ENCODE results near the gene LSAMP.

The LSAMP gene

DNA sequence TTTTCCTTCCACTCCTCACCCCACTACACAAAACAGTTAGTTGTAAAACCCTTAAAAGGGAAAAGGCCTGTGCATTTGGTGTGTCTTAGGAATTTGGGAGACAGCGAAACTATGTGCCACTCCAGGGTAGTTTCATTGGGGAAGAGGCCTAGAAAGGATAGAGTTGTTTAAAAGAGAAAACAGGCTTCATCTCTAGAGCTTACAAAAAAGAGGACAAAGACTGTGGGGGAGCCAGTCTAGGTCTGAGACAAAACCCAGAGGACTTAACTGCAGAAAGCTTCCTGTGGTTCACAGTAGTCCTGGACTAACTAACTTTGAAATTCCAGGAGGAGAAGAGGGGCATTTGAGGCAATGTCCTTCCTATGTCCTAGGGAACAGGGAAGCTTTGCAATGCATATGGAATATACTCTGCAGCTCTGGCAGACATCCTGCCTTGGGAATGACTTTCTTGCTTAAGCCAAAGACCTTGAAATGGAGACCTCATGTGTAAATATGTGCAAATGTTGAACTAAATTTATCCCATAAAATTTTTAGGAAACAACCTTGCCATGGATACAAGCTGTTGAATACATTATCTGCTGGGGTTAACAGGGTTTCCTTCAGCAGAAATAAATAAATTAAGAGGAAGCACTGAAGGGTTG lies 159.4 kb downstream of the LSAMP start:
- no peak for DNase-seq

DNA sequence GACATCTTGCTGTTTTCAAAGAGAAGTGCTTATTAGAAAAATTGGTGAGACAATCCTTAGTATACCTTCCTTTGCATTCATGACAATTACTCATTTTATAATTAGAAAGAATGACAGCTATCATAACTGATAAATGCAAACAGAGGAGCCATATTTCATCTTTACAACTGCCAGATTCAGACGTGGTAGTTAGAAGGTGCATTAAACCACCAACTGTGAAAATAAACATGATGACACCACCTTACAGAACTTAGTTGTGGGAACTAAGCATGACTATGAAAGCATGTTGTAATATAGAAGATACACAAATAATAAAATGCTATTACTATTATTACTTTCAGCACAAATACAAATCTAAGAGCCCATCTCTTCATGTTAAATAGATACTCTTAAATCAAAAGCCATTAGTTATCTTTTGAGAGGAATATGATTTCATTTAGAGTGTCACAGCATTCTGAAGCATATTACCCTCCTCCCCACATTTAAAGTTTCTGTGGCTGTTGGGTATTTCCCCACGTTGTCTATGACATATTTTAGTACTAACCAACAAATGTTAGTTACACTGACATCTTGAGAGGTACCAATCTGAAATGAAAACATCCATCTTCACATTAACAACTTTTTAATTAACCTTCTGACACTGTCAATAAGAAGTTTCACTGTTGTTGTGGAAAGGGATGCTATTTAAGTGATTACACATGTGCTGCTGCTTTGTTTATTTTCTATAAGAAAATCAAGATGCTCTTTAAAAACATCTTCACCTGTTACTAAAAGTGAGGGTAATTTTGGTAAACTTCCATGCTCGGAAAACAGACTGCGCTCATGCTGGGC lies 163.8 kb downstream of the LSAMP start:
- DNase-seq = no peak

DNA sequence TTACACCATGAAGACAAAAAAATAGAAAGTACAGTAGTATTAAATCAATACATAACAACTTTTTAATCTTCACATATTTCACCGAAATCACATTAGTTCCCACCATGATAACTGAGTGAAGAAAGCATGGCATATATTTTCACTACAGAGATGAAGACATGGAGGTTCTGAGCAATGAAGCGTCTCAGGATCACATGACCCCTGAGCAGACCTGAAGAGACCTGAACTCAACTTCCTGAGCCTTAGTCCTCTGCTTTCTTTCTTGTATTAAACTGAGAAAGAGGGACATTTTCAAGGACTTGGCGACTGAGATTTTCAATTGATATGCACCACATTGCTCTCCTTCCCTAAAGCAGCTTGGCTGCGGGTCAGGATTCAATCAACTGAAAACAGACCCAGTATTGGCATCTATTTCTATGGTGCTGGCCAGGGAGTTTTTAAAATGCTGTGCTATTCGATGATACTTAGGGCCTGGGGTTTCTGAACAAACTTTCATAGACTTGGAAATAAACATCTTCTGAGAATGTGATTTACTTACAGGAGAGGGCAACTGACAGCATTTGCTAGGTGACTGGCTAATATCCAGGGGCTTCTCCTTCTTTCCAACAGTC lies 165.1 kb downstream of the LSAMP start:
- DNase-seq = no peak

DNA sequence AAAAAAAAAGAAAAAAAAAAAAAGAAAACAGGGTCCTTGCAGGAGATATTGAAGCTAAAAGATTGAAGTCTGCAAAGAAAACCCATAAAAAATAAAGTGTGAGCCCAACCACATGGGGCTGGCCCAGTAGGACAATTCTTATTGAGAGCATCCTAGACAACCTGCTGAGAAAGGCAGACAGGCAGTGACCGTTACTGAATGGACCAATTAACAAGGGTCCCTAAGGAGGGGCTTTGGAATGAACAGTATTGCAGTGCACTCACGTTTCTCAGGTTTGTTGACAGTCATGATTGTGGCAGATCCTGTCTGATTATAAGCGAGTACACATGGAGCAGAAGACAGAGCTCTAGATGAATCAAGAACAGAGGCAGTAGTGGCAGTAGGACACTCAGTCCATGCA lies 168.6 kb downstream of the LSAMP start:
- DNase-seq = no peak

DNA sequence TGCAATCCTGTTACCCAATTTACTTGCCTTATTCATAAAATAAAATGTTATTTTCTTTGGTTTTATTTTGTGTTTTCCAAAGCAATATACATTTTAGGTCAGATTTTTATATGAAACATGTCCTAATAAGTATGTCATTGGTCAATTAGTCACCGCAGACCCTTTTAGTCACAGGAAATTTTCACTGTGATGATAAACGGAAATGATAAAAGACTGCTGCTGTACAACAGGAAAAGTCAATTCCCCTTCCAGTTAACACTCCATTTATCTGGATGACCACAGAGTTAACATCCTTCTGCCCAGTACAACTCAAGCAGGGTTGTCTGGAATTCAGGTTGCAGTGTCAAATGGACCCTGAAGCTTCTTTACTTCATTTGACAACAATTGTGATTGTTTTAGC lies 175.2 kb downstream of the LSAMP start:
- no peak for DNase-seq

DNA sequence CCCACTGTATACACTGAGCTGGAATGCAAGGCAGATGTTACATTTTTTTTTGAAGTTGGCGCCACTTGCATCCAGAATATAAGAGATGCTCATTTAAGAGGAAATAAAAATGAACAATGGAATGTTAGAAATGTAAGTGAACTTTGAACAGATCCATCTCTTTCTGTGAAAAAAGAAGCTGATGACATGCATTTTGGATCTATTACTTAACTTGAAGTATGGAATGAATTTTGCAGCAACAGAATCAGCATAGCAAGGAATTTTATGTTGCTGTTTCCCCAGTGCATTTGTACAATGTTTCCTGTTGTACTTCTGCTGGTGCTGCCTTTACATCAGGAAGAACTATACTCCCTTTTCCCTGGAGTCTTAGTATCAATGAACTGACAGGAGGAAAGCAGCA lies 178.2 kb downstream of the LSAMP start:
- DNase-seq = no peak

DNA sequence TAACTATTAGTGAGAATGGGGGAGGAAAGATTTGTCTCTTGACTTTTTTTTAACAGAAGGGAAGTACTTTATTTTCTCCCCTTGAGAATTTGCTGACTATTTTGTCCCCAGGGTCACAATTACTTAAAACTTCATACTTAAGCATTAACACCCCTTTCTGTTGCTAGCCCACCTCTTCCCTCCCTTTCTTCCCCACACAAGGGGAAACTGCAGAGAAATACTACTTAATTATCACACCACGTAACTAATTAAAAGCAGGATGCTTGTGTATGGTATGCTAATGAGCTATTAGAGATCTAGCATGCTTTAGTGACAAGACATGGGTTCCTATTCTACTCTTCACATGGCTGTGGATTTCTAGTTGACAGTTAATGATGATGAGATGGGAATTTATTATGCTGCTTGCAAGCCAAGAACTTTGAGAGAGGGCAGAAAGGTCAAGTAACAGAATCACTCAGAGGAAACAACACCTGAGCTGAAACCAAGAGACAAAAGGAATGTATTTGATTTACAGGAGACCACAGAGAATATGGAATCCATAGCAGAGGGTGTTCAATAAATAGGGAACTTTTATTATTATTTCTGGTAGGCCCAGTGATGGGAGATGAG lies 179.2 kb downstream of the LSAMP start:
- DNase-seq = no peak

DNA sequence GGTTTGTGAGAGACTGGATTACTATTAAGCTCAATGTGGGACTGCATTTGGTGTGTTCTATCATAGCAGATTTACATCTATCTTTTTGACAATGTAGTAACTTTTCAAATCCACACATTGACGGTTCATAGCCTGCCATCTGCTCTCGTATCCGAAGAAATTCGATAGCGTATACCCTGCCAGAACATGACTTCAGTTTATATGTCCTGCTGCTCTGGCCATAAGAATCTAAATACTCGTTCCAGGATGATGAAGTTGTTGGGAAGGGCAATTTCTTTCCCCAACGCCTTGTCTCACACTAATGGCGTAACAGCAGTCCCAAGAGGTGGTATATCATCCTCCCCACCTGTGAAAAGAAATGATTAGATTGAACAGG lies 180.0 kb downstream of the LSAMP start:
- no peak for DNase-seq

DNA sequence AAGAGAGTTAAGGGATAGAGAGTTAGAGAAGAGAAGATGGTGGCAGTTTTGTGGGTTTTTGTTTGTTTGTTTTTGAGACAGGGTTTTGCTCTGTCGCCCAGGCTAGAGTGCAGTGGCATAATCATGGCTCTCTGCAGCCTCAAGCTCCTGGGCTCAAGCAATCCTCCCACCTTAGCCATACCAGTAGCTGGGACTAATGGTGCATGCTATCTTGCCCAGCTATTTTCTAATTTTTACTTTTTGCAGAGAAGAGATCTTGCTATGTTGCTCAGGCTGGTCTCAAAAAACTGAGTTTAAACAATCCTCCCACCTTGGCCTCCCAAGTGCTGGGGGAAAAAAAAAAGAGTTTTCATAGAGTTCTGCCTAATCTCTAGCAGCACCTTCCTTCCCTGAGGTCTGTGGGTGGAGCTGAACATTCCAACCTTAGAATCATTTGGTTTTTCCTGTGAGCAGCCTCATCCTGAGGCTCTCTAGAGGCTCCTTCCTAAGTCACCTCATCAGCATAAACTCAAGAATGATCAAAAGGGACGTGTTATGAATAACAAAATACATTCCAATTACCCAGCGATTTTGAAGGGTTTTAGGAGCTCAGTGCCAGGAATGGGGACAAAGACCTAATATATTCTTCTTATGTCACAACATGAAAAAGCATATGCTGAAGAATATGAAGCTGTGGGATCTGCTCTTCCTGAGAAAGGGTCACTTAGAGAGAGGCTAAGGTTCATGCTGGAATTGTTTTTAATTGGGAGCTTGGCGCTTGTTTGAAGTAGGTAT lies 180.6 kb downstream of the LSAMP start:
- no peak for DNase-seq

DNA sequence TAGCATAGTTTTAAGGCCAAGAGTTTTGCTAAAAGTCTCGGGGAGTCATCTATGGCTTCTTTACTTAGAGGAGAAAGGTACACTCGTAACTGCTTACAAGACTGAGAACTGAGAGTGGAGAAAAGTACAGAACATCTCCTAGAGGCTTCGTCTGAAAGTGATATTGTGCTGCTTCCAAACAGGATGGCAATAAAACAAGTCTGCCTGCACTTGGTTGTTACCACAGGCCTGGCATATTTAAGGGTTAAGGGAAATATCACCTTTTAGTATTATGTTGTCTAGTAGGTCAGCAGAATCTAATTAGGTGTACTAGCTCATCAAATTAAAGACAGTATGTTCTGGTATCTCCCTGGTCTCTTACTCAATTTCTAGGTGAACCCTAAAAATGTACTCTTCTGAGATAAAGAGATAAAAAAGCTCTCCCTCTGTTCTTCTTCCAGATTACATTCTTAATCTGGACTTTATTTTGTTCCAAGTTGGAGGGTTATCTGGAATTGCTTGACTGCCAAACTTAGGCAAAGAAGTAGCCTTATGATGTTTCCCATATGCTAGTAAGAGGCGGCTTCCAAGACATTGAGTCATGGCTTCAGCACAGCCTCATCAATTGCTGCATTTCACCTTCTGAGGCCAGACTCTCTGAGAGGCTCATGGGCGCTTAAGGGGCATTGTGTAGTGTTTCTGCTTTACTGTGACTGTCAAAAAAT lies 181.3 kb downstream of the LSAMP start:
- DNase-seq = no peak

DNA sequence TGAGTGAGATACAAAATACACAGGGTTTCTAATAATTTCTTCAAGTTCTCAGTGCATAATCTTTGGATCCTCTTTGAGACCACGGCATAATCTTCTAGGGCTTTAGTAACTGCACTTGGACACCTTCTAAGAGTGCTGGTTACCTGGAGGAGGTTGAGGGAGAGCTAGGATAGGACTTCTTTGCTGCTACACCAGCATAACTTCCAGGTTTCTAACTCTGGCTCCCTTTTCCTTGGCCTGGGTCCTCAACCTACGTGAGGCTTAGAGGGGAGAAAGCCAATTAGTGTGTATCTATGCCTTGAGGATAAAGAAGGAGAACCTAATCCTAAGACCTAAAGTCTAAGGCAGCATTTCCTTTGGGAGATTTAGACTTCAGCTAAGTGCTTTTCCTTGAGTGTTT lies 184.8 kb downstream of the LSAMP start:
- DNase-seq = no peak

DNA sequence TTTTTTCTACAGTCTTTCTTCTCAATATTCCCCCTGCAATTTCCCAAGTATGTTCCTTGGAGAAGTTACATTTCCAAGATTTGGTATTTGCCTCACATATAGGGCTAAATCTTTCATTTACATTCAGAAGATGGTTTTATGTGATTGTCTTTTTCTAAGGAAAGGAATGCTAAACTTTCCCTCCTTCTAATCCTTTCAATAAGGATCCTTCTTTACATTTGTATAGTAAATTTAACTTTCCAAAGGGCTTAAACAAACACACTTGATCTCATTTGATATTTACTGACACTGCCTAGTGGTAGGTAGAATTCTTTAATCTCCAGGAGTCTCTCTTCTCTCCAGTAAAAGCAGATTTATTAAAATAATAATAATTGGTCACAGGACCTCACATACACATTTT lies 185.3 kb downstream of the LSAMP start:
- no peak for DNase-seq

DNA sequence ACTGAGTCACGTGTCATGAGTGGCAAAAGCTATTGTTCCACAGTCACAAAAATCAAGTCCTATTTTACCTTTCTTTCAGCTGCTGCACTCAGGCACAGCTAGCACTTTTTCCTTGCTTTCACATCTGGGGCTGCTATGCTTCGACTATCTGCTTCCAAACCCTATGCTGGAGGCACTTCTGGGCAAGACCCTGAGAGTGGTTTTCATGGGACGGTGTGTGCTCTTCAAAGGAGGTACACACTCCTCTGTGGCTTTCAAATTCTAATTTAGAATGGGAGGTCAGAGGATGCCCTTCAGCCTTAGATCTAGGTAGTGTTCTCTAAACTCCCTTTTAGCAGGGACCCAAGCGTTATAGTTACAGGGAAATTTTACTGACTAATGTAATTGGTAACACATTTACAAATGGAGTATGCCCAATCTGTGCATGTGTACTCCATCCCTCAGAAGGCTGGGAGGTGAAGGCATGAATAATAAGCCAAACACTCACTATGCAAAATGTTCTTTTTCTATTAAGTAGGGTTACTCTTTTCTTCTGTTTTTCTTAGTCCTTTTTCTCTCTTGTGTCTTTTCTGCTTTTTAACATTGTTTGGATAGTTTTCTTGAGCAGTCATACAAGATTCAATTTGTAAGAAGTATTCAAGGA lies 188.3 kb downstream of the LSAMP start:
- no peak for DNase-seq

DNA sequence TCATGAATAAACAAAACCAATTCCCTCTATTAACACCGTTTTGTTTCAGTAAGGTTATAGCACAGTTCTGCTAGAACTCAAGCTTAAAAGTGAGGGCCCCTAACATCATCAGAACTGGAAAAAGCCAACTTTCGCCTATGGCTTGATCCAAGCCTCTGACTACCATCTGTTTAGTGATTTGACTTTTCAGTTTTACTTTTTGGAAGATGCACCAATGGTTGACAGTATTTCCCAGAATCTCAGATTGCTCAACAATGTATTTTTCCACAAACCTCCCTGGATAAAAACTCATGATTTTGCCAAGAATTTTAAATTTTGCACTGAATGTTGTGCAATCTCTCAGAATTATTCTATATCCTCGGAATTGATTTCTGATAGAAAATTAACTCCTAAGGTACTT lies 190.7 kb downstream of the LSAMP start:
- no peak for DNase-seq

DNA sequence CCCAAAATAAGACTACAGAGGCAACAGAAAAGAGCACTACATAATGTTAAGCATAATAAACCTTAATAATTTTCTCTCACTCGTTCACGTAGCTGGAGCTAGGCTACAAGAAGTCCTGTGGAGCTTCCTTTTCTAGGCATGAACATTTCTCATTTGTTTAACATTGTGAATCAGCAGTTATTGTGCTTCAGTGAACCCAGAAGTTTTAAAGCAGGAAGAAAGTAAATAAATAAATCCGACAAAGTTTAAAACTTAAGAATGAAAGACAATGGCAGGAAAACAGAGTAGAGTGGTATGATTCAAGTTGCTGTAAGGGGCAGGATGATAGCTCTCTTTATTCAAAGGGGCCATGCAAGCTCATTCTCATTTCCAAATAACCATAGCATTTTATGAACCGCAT lies 191.8 kb downstream of the LSAMP start:
- DNase-seq = no peak

DNA sequence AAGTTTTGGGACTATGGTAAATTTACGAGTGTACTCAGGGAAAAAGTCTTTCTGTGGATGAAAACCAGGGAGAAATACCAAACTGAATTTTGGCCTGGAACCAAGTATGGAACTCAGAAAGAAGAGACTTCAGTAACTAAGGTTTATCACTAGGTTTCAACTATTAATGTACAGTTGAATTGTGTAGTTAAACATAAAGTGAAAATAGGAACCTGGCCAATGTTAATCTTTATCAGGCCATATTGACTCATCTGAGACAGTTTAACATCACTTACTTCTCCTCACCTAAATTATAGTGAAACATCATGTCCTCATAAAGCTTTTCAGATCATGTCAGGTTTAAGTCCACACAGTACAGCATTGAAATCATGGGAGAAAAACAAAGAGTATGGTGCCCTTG lies 197.7 kb downstream of the LSAMP start:
- no peak for DNase-seq

DNA sequence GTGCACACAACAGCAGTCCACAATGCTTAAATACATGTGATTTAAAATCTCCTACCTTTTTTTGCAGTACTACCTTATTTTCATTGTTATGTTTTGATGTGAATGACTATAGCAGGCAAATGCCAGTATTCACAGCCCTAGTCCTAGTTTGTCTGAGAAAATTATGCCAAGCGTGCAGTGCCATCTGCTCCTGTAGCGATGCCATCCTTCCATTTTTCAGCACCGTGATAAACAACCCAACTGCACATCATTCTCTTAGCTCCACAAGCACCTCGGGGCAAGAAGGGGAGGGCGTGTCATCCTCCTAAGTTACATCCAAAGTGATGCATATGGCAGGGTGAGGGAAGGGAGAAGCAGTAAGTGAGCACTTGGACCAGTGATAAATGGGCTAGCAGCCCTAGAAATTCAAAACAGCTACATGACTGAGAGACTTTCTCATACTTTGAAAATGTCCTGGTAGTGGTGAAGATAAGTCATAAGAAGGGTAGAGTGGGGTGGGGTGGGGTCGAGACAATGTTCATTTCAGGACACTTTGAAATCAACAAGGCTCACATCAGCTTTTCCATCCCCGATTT lies 198.8 kb downstream of the LSAMP start:
- DNase-seq = no peak

DNA sequence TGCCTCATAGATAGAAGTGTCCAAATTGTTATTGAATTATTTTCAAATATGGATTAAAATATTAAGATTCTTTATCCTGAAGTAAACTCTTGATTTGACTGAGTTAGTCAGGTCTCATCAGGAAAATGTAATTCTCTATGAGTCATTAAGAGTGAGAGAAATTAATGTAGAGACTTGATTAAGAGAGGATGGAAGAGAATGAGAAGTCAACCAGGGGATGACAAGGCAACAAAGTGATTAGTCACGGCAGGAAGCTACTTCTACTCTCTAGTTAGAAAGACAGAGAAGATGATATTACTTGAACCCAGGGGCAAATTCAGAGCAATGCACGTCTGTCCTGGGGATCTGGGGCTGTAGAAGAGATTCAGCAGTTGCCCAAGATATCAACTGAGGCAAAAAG lies 202.5 kb downstream of the LSAMP start:
- no peak for DNase-seq

DNA sequence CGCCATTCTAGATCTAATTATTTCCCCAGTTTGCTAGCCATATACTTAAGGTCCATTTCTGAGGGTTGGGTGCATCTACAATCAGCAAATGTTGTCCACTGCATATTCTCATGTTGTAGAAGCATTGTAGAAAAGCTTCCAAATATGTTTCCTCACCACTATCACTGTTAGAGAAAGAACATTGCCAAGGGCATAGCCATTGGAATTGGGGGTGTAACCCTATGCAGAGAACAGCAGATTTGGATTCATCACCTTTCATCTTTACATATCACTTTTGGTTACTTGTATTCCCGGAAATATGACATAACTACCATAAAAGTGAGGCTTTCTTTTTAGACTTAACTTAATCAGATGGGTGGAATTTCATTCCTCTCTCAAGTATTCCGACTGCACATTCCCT lies 203.6 kb downstream of the LSAMP start:
- no peak for DNase-seq

DNA sequence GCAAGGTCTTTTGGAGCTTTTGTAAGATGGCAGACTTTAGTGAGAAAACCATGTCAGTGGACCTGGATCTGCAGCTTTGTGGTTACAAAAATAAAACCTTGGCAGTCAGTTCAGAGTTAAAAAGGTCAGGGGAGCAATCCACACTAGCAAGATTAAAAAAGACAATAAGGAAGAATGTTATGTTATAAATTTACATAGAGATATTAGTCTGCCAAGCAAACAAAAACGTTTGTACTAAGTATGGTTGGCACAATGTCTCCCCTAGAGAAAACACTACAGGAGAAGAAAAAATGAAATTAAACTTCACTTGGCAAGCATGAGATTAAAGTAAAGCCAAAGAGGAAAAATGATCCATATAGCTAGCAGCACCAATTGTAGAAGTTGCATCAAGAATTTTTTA lies 205.0 kb downstream of the LSAMP start:
- no peak for DNase-seq

DNA sequence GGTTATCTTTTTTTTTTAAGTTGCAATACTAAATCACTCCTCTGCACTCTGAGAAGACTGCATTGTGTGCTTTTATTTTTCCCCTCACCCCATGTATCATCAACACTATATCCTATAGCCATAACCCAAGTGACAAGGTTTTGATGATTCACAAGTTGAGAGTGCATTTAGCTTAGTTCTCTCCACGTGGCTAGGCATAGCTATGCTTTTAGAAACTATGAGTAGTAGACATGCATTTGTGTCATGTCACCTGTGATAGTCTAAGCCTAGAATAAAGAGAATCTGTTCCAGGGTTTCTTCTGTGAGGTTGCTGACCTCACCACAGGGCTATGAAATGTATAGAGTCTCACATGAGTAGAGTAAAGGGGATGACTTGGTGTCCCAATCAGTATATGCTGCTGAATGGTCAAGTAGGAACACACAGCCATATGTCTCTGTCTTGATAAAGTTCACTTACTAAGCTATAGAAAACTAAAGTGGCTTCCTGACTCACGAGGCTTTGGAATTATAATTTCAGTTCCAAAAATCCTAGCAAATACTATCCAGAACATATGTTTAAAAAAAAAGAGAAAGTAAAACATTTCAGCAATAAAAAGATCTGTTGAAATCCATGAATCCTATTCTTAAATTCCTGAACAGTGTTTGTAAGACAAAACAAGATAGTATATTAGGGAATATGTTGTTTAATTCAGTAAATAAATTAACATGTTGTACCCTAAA lies 206.3 kb downstream of the LSAMP start:
- DNase-seq = no peak

Measured in NCI-H748 treated with DMSO at 0.1 percent for 48 hours (cell line).